HG02763 (cell line): ENCODE data around the gene SNAPIN.

Source experiments
- ATAC-seq: cut with Tn5 transposase; IDR thresholded peaks from one replicate; pipeline ENCODE4 v1.9.1; 2021; ENCODE audit warnings: mild to moderate bottlenecking, moderate library complexity; ENCODE audit not compliant: unreplicated experiment

Gene SNAPIN

DNA sequence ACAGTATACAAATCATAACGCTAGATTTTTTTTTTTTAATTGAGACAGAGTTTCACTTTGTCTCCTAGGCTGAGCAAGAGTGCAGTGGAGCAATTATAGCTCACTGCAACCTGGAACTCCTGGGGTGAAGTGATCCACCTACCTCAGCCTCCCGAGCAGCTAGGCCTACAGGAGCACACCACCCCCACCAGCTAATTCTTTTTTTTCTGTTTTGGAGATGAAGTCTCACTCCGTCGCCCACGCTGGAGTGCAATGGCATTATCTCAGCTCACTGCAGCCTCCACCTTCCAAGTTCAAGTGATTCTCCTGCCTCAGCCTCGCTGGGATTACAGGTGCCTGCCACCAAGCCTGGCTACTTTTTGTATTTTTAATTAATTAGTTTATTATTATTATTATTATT, 41.3 kb downstream of the SNAPIN start:
- no peak for ATAC-seq

DNA sequence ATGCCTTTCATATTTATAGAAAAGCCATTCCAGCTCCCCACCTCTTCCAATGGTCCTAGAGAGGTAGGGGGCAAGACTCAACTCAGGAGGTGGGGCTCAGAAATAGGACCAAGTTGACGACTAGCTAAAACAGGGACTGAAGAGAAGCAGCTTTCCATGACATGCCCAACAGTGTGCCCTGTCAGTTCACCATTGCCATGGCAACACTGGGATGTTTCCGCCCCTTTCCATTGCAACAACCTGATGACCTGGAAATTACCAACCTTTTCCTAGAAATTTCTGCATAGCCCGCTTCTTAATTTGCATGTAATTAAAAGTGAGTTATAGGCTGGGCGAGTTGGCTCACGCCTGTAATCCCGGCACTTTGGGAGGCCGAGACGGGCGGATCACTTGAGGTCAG, 47.0 kb downstream of the SNAPIN start:
- no peak for ATAC-seq

DNA sequence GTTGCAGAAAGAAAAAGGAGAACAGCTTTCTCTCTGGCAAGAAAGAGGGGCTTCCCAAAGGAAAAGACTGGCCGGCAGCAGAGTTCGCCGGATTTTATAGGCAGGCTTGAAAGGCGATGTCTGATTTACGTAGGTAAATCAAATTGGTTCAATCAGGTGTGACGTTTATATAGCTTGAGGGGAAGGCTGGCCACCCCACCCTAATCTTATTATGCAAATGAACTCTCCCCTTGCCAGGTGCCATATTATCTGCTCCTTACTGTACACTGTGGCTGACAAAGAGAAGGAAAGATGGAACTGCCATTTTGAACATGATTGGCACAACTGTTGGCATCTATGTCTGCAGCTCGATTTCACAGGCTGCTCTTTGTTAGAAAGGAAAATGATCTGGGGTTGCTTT, 52.5 kb downstream of the SNAPIN start:
- no peak for ATAC-seq
